NCI-H128 (cell line): ENCODE measurements around the gene CMA1.
"Not testable (repeated sequence)": the region's sequence is repeated elsewhere in the genome, so short reads cannot be mapped to it uniquely, and the experiment has no call there.

ENCODE experiments used
- DNase-seq: peaks from one replicate; lab custom pipeline; 2025; ENCODE audit not compliant: unreplicated experiment; lab: John Stamatoyannopoulos, UW

The CMA1 gene

GRCh38 chr14:24470450-24470849, 37.6 kb downstream of the CMA1 start:
- not testable (repeated sequence) for DNase-seq

- DNase-seq: no peak
These were observed 42.3 kb downstream of the CMA1 start for GRCh38 chr14:24465805-24466204.

GRCh38 chr14:24465368-24465767, 42.7 kb downstream of the CMA1 start:
- no peak for DNase-seq

- no peak for DNase-seq
These were observed 43.9 kb downstream of the CMA1 start for GRCh38 chr14:24463884-24464785.

DNA sequence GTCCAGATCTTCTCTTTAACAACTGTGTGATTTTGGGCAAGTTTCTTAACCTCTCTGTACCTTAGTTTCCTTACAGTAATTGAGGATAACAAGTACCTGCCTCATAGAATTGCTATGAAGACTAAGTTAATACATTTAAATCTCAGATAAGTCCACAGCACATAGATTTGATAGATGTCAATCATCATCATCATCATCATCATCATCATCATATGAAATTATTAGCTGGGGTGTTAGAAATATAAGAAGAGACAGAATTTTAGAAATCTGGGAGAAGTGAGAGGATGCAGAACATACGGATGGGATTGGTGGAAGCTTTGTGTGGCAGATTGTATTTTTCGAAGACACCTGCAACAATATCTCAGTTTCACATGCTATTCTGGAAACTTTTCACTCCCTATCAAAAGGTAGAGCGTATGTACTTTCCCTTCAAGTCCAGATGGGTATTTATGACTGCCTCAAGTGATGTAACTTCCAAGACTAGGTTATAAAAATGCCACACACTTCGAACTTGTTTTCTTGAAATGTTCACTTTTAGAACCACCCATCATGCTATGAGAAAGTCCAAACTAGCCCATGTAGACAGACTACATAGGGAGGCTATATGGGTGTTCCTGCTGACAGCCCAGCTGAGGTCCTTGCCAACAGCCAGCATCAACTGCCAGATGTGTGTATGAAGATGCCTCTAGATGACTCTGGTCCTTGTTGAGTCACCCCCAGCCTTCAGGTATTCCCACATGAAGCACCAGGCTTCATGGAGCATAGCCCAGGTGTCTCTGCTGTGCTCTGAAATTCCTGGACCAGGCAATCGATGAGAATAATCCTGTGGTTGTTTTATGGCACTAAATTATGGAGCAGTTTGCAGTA, 44.8 kb downstream of the CMA1 start:
- no peak for DNase-seq

DNA sequence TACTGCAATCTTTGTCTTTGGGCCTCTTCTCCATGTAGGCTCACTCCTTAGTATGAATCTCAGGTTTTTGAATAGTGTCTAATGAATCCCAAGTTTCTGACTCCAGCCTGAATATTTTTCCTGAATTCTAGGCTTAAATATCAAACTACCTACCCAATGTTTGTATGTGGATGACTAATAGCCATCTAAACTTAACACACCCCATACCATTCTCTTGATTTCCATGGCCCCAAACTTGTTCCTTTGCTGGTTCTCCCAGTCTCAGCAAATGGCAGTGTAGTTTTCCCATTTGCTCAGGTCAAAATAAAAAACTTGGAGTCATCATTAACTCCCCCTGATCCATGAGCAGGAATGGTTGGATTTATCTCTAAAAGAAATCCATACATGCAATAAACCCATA, 46.7 kb downstream of the CMA1 start:
- DNase-seq: no peak

- DNase-seq: no peak
These were observed 48.7 kb downstream of the CMA1 start for GRCh38 chr14:24459331-24459730.

DNA sequence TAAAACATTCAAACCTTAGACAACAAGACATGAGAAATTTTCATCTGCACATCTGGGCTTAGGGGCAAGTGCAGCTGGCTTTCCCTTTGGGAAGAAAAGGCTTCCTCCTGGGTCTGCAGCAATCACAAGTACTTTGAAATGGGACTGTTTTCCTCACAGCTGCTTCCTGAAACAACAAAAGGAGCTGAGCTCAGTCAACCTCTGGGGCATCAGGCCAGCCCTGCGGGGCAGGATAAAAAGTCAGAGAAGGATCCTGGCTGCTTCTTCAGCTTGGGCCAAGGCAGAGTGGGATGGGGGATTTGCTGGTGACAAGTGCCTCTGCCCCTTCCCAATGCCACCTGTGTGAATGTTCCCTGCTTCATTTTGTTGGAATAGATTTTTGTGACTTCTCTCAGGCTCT, 49.3 kb downstream of the CMA1 start:
- no peak for DNase-seq

GRCh38 chr14:24456980-24457379, 51.1 kb downstream of the CMA1 start:
- no peak for DNase-seq
